ENCODE data around the gene TBC1D9B. TPM values are rescaled to one million over a fixed set of nuclear protein-coding genes. Genes with fewer than 3 reads are reported as not detected.

The TBC1D9B gene
- total RNA-seq, 1 experiment from 2014 or later: 127 TPM

DNA sequence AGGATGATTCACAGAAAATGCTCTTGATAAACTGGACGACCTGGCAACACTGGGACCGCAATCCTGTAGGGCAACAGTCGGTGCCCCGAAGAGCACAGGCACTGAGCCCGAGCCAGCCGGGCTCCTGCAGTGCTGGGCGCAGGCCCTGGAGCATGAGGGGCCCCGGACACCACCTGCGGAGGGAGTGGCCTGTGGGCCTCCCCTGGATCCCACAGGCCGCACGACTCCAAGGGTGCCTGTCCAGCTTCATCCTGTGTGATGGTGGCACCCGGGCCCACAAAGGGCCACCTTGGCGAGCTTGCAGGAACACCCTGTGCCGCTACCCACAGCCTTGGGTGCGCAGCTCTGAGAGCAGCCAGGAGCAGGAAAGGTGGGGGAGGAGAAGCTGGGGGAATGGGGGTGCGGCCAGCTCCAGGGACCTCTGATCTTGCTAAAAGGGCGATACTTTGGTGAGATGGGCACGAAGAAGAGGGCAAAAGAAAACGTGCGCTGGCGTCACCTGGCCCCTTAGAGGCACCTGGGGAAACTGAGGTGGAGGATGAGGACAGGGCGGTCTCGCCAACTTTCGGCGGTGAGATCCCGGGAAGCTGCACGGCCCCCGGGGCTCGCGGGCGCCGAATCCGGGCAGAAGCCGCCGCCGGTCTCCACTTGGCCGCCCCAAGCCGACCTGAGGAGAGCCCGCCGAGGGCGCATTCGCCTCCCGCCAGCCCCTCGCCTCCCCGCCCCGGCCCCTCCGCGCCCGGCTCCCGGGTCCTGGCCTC lies 722 bp downstream of the TBC1D9B start (continued):
- TF ChIP-seq, protein P1, sequence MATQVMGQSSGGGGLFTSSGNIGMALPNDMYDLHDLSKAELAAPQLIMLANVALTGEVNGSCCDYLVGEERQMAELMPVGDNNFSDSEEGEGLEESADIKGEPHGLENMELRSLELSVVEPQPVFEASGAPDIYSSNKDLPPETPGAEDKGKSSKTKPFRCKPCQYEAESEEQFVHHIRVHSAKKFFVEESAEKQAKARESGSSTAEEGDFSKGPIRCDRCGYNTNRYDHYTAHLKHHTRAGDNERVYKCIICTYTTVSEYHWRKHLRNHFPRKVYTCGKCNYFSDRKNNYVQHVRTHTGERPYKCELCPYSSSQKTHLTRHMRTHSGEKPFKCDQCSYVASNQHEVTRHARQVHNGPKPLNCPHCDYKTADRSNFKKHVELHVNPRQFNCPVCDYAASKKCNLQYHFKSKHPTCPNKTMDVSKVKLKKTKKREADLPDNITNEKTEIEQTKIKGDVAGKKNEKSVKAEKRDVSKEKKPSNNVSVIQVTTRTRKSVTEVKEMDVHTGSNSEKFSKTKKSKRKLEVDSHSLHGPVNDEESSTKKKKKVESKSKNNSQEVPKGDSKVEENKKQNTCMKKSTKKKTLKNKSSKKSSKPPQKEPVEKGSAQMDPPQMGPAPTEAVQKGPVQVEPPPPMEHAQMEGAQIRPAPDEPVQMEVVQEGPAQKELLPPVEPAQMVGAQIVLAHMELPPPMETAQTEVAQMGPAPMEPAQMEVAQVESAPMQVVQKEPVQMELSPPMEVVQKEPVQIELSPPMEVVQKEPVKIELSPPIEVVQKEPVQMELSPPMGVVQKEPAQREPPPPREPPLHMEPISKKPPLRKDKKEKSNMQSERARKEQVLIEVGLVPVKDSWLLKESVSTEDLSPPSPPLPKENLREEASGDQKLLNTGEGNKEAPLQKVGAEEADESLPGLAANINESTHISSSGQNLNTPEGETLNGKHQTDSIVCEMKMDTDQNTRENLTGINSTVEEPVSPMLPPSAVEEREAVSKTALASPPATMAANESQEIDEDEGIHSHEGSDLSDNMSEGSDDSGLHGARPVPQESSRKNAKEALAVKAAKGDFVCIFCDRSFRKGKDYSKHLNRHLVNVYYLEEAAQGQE (IDR thresholded peaks at IDR 0.05; ENCODE audit: low read depth): no peak

- Histone ChIP-seq H3K4me3 (replicated peaks in 1 of 2; ENCODE audit: low read depth in 1 of 2, low read length in 2 of 2) (peak overlapping the region; percentile 70 to 90), H3K9me2 (ENCODE audit: insufficient read depth) (no peaks in the 10 kb centered on the region), H3K4me1 (ENCODE audit: control insufficient read depth in 1 of 2, insufficient read depth in 2 of 2, low read length in 2 of 2) (peaks cover 6 to 18% of the 10 kb centered on the region in 2 experiments; a peak in 3 of 4 replicates), H3K9me3 (ENCODE audit: control insufficient read depth in 1 of 2, insufficient read depth in 1 of 2, low read depth in 1 of 2, low read length in 2 of 2) (no peaks in the 10 kb centered on the region), H4K20me1 (ENCODE audit: insufficient read depth) (peaks cover 4% of the 10 kb centered on the region; the same call in 1 of the 2 replicates), H3K27me3 (ENCODE audit: insufficient read depth, low read length) (no peaks in the 10 kb centered on the region), H3K4me2 (ENCODE audit: low read length) (peak overlapping the region; percentile 99), H3K79me2 (ENCODE audit: insufficient read depth, low read length) (peaks cover 39% of the 10 kb centered on the region), H3K36me3 (ENCODE audit: control insufficient read depth in 1 of 2, insufficient read depth in 2 of 2, low read length in 2 of 2) (peaks cover 8 to 27% of the 10 kb centered on the region in 2 experiments), H3K9ac (ENCODE audit: low read length) (peak overlapping the region; percentile 80), H3K27ac (ENCODE audit: low read depth, low read length) (peak overlapping the region; percentile 77), H2AFZ (ENCODE audit: low read depth, low read length, poor library complexity, severe bottlenecking) (no peak overlapping the region)
- BruUV-seq (replicated peaks): no TSS peak
- CTCF ChIA-PET: interaction anchor here (0.5 to 1.5 kb wide), 2 partner anchors 105 to 185 kb away, joined by 4 to 5 read pairs; no protein-coding TSS in a partner anchor
- intact Hi-C loops (cut with micrococcal nuclease): loop anchor here (5.0 to 10.0 kb wide), 2 partner anchors 104 to 178 kb away; no protein-coding TSS in a partner anchor
- POLR2A ChIA-PET: interaction anchor here (1.4 kb wide), 1 partner anchor 10 kb away, joined by 3 read pairs; no protein-coding TSS in a partner anchor
- RAD21 ChIA-PET (ENCODE audit: low non-redundant PET in 1 of 2, low total read pairs in 2 of 2, uncharacterized antibody in 2 of 2, unreplicated experiment in 2 of 2): no interaction called here
- DNase-seq (ENCODE audit: low read depth, low spot score) (no peak), ATAC-seq (no peak)
- TF ChIP-seq EZH2phosphoT487 (IDR thresholded peaks at IDR 0.05; ENCODE audit: borderline replicate concordance) (no peak), CBX3 (IDR thresholded peaks at IDR 0.05; ENCODE audit: low read depth) (no peak)
- TF ChIP-seq, protein P1 (IDR thresholded peaks at IDR 0.05; ENCODE audit: low read depth): no peak
These were observed 1.4 kb downstream of the TBC1D9B start for GRCh38 chr5:179906294-179906794.

All from HCT116 (cell line).